OCI-LY1 (cell line): ENCODE data around the gene ZFHX3.

ENCODE experiments used
- EZH2 ChIP-seq: fragments of 200-600 bp; sonication (generic), shearing (Covaris generic); IDR thresholded peaks from 2 replicates; pipeline ENCODE4 v1.8.0; 2017; ENCODE audit warnings: borderline replicate concordance, mixed run types, mild to moderate bottlenecking, antibody characterized with exemption, low read length, moderate library complexity, mixed read lengths
- TF ChIP-seq, protein P1 (sequence below): fragments of 200-600 bp; sonication (generic), shearing (Covaris generic); IDR thresholded peaks from 2 replicates; pipeline ENCODE4 v1.5.1; 2017; ENCODE audit warnings: mild to moderate bottlenecking, antibody characterized with exemption, low read length, moderate library complexity, mixed read lengths

DNA sequence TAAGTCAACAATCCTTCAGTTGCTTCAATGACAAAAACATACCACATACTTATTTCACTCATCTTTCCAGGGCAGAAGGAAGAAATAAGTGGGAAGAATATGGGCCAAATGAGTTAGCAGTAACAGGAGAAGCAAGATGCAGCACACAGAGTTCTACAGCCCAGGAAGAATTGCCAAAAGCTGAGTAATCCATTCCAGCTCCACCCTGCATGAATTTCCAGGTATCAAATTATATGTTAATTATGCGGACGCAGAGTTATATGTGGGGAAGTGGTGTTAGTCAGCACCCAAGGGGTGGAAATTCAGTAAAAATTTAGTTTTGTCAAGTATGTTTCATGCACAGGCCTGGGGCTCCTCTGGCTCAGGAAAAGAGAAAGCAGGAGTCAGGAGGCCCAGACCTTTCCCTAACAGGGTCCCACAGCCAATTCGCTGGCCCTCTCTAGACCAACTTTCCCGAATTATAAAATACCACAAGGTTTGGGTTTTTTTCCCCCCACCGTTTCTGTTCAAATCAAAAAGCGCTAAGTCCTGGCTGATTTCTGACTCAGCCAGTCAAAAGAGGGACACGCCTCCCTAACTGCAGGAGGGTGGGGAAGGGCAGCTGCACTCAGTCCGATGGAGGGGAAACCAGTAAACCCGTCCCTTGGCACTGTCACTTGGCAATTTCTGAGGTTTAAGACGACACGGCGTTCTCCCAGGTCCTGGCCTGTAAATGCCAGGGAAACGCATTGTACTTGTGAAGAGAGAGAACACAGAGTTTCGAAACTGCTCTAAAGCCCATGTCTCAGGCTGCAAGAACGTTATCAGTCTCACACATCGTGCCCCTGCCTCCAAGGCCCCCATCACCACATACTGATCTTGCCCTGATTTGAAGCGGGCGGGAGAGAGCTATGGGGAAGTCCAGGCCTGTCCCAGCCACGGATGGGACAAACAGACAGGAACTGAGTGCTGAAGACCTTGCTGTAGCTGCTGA is 58.1 kb downstream of the ZFHX3 start:
- TF ChIP-seq, protein P1, sequence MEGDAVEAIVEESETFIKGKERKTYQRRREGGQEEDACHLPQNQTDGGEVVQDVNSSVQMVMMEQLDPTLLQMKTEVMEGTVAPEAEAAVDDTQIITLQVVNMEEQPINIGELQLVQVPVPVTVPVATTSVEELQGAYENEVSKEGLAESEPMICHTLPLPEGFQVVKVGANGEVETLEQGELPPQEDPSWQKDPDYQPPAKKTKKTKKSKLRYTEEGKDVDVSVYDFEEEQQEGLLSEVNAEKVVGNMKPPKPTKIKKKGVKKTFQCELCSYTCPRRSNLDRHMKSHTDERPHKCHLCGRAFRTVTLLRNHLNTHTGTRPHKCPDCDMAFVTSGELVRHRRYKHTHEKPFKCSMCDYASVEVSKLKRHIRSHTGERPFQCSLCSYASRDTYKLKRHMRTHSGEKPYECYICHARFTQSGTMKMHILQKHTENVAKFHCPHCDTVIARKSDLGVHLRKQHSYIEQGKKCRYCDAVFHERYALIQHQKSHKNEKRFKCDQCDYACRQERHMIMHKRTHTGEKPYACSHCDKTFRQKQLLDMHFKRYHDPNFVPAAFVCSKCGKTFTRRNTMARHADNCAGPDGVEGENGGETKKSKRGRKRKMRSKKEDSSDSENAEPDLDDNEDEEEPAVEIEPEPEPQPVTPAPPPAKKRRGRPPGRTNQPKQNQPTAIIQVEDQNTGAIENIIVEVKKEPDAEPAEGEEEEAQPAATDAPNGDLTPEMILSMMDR, result no peak
- no peak for TF ChIP-seq EZH2
